DMS114 treated with DMSO at 0.1 percent for 48 hours (cell line): ENCODE measurements around the gene ARFRP1.
A peak's percentile ranks its signal among the peaks of the same experiment; 100 is the strongest.

ENCODE experiments used
- DNase-seq: peaks from one replicate; lab custom pipeline; 2025; ENCODE audit not compliant: unreplicated experiment; lab: John Stamatoyannopoulos, UW

Gene ARFRP1

GRCh38 chr20:63744158-63744557 is 36.4 kb upstream of the ARFRP1 start:
- DNase-seq, result no peak

DNA sequence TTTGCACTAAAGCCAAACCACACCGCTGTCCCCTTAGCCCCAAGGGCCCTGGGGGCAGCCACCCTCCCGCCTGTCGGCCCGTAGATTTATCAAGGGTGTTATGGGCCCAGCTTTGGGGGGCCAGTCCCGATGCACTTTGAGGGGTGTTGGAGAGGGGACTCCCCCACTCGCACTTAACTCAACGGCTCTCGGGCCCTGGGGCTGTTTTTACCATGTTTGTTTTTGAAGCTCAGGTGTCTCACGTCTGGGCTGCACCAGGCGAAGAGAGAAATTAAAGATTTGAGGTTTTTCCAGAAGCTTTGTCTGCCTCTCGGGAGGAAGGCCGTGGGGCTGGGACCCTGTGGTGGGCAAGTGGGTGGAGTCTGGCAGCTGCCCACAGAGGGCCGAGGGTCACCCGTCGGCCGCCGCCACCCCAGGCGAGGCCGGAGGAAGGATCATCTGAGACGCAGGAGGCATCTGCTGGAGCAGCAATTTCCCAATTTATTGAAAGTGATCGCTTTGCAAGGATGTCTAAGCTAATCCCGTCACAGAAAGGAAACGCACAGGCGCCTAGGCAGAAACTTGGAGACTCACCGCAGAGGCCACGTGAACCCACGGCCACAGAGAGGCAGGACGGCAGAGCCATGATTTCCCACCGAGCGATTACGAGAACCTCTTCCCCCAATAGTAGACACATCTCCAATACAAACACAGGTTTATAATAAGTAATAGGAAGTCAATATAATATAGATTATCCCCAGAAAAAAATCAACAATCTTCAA is 35.6 kb upstream of the ARFRP1 start:
- DNase-seq, result no peak

GRCh38 chr20:63742381-63743024 is 34.7 kb upstream of the ARFRP1 start:
- no peak for DNase-seq

- no peak for DNase-seq
Measured at GRCh38 chr20:63741676-63742380, 34.1 kb upstream of the ARFRP1 start.

DNA sequence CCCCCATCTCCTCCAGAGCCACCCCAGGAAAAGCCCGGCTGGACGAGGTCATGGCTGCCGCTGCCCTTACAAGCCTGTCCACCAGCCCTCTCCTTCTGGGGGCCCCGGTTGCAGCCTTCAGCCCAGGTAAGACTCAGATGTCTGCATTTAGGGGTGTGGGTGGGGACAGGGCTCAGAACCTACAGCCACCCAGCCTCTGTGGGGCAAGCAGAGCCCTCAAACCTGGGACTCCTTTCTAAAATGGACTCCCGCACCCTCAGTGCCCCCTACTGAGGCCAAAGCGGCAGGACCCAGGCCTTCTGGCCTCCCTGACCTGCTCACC is 33.5 kb upstream of the ARFRP1 start:
- DNase-seq, result no peak

- peak; percentile 13 for DNase-seq
Measured at GRCh38 chr20:63740627-63741353, 33.0 kb upstream of the ARFRP1 start.

- DNase-seq, result no peak
Measured at GRCh38 chr20:63740070-63740626, 32.4 kb upstream of the ARFRP1 start.

DNA sequence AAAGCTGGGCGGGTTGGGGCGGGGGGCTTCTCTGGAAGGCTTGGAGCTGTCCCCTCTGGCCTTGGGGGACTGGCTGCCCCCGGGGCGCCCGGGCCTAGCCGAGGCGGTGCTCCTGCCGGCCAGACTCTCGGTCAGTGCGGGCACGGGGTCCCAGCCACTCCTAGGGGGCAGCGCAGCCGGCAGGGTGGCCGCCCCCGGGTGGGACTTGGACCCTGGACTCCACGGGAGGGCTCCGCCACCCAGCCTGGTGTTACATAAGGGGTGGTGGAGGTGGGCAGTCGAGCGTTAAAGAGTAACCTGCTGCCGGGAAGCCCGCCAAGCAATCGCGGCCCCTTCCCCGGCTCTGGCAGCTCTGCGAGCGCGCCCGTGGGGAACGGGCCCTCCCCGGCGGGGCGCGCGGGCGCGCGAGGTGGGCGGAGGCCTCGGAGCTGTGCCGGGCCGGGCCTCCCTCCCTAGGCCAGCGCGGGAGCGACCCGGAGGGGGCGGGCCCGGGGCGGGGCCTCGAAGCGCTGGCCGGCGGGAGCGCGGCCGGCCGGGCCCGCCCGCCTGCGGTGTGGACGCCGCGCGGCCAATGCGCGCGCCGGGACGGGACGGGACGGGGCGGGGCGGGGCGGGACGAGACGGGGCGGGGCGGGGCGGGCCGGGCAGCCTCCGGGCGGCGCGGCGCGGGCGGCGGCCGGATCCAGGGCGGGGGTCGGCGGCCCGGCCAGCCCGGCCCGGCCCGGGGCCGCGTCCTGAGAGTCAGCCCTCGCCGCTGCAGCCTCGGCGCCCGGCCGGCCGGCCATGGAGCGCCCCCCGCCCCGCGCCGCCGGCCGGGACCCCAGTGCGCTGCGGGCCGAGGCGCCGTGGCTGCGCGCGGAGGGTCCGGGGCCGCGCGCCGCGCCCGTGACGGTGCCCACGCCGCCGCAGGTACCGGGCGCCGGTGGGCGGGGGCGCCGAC is 31.6 kb upstream of the ARFRP1 start, which contains the start of gene SLC2A4RG:
TSS of gene SLC2A4RG (plus strand) at position 647 of the 940 bp plus-strand sequence. CDS start at position 784, 137 bp downstream.
- DNase-seq, result no peak

- DNase-seq, result no peak
Measured at GRCh38 chr20:63738687-63739129, 30.9 kb upstream of the ARFRP1 start.

GRCh38 chr20:63737945-63738686 is 30.3 kb upstream of the ARFRP1 start:
- no peak for DNase-seq

GRCh38 chr20:63737695-63737944 is 29.8 kb upstream of the ARFRP1 start:
- DNase-seq, result no peak

DNA sequence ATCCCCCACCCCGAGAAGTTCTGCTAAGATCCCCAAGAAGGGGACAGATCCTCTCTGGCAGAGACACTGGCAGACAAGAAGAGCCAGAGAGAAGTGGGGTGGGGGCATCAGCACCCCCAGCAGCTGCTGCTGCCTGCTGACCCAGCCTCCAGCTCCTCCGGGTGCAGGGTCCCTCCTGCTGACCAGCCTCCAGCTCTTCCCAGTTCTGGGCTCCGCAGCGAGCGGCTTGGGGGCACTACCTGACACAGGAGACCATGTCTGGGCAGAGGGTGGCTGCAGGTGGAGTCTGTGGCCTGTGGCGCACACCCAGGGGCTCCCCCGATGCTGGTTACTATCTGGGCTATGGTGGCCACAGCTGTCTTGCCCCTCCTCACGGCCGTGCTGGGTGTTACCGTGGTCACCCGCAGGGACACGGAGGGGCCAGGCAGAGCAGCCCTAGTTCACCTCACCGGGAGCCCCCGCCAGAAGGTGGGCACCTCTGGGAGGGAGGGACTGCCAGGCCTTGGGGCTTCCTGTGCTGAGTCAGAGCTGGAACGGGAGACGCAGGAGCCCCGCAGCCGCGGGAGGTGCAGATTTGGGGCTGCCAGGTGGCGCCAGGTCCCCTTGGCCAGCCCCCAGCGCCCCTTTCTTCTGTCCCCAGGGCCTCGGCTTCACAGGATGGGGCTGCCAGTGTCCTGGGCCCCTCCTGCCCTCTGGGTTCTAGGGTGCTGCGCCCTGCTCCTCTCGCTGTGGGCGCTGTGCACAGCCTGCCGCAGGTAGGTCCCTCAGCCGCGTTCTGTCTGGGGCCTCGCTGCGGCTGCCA is 29.3 kb upstream of the ARFRP1 start:
- no peak for DNase-seq

DNA sequence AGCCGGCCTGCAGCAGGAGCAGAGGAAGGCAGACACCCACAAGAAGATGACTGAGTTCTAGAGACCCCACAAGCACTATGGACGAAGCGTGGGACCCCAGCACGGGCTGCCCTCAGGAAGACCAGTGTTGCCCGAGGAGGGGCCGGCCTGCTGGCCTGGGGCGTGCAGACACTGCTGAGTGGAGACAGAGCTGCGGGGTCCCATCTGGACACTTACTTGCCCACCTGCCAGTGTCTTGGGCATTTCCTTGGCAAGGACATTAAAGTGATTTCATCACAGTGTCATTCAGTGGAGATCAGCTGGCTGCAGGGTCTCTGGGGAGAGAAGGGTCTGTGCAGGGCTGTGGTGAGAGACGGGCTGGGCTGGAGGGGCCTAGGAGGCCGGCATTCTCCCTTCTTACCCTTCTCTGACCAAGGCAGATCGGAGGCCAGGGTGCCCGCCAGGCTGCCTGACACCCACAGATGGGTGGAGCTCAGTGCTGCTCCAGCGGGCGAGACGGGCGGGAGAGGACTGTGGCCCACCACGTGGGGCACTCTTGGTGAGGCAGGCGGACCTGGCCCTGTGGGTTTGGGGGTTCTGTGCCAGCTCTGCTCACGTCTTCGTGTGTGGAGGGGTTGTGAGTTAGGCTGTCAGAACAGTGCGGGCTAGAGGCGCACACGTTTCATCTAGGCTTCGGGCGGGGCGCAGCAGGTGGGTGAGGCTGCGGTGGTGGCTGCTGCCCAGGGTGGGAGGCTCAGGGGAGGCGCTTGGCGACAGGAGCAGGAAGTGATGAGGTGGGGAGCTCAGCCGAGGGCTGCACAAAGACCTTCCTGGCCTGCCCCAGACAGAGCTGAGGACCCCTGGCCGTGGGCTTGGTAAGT is 28.3 kb upstream of the ARFRP1 start, which contains the start of gene LIME1:
TSS of gene LIME1 (plus strand) at position 806 of the 860 bp plus-strand sequence. CDS start 886 bp downstream, outside the sequence.
- DNase-seq, result no peak

GRCh38 chr20:63734946-63735858 is 27.4 kb upstream of the ARFRP1 start:
- no peak for DNase-seq

- no peak for DNase-seq
Measured at GRCh38 chr20:63734111-63734945, 26.6 kb upstream of the ARFRP1 start.
